Transverse colon (tissue), 4 donors: Measurements from ENCODE around the gene ARHGAP1. TPM values are rescaled to one million over a fixed set of nuclear protein-coding genes. Genes with fewer than 3 reads are reported as not detected.

Experiments used
- DNase-seq: peaks from one replicate; pipeline ENCODE4 v3.0.0-alpha.2; 2019
- H3K27ac ChIP-seq, 4 donors: fragments of 200-600 bp; sonication (generic); 2 replicates each; pipeline ENCODE4 v1.5.1; 2016 to 2018; ENCODE audit warnings: inconsistent platforms in 4 of 4
- H3K27me3 ChIP-seq: fragments of 200-600 bp; sonication (generic); 2 replicates; pipeline ENCODE4 v1.5.1; 2017; ENCODE audit warnings: inconsistent platforms
- H3K36me3 ChIP-seq, 4 donors: fragments of 200-600 bp; sonication (generic); 2 replicates each; pipeline ENCODE4 v1.5.1; 2017 to 2019; ENCODE audit warnings: inconsistent platforms in 4 of 4
- H3K4me1 ChIP-seq, 4 donors: fragments of 200-600 bp; sonication (generic); 2 replicates each; pipeline ENCODE4 v1.5.1; 2017 to 2020; ENCODE audit warnings: inconsistent platforms in 4 of 4
- H3K4me3 ChIP-seq, 4 donors: fragments of 200-600 bp; sonication (generic); 1 replicate in 1 of 4; 2 replicates in 3 of 4; pipeline versions ENCODE4 v1.5.1 to v1.6.1; 2017 to 2019; ENCODE audit warnings: inconsistent platforms in 4 of 4
- H3K9me3 ChIP-seq, 2 donors: fragments of 200-600 bp; sonication (generic); 2 replicates each; pipeline ENCODE4 v1.5.1; 2017 to 2019; ENCODE audit warnings: inconsistent platforms in 2 of 2
- CTCF ChIP-seq, 5 experiments: fragments of 200-600 bp in 3 of 5; fragments of 450-650 bp in 2 of 5; sonication (generic) in 3 of 5; IDR thresholded peaks; 1 replicate in 2 of 5; 2 replicates in 3 of 5; pipeline ENCODE4 v1.5.1; 2016 to 2017; ENCODE audit warnings: antibody characterized with exemption in 5 of 5, inconsistent platforms in 3 of 5, mild to moderate bottlenecking in 2 of 5, moderate library complexity in 1 of 5
- EP300 ChIP-seq: sonication (generic); formaldehyde crosslinking; IDR thresholded peaks from one replicate; pipeline ENCODE4 v1.6.1; 2017; ENCODE audit warnings: antibody characterized with exemption, low read depth
- POLR2A ChIP-seq: fragments of 450-650 bp; IDR thresholded peaks from one replicate; pipeline ENCODE4 v1.6.1; 2016; ENCODE audit warnings: antibody characterized with exemption, mild to moderate bottlenecking, moderate library complexity
- POLR2AphosphoS5 ChIP-seq, 3 donors: sonication (generic); formaldehyde crosslinking; IDR thresholded peaks; one replicate each; pipeline ENCODE4 v1.6.1; 2016; ENCODE audit warnings: antibody characterized with exemption in 3 of 3
- WGBS, 2 donors: methylation state at CpG; one replicate each; pipeline ENCODE4 v1.1.5; 2018; ENCODE audit warnings: low coverage in 1 of 2; 5-methylcytosine and 5-hydroxymethylcytosine counted together
- in situ Hi-C, 4 donors: fragments of 200-750 bp; cut with MboI; loops; one replicate each; pipeline versions ENCODE4 v1.15.0 to v1.15.1; 2017; ENCODE audit warnings: low sequenced_read_pairs in 3 of 4, low pct_ligation_motif_present in 1 of 4, low pct_unique_long_range_greater_than_20kb in 1 of 4
- intact Hi-C: fragments of 100-400 bp; cut with DNase I; formaldehyde crosslinking; loops from one replicate; pipeline ENCODE4 v1.15.1; 2023; ENCODE audit warnings: low total_unique reads
- total RNA-seq, 4 donors: library from RNA; depleted of rRNA; stranded (reverse); fragments of >200 nt; gene quantifications; one replicate each; pipeline ENCODE4 v1.1.0, GENCODE V29; 2016

Gene ARHGAP1
- total RNA-seq, 4 donors from 2014 or later, result 48.6 to 69.5 (median 50.9) TPM

DNA sequence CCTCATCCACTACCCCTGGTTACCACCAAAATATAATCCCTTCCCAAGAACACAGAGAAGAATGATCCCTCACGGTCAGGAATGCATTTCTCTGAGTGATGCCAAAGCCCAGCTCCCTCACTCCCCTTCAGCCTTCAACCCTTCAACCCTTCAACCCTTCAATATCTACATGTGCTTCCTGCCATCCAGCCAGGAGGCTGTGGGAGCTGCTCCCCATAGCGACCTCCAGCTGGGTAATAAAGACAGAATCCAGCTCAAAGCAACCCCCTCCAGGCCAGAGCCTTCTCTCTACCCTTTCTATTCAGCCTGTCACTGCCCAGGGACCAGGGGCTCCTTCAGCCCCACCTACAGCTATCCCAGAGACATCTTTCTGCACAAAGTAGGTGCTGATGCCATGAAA is 2.7 kb downstream of the ARHGAP1 start:
- intact Hi-C loops, result no loop called here
- no peak for DNase-seq
- 65% methylated on average over 2 of the region's 2 CpGs; no CpG with 5 or more reads in 1 of the 2 donors for WGBS, 2 donors
- Histone ChIP-seq H3K27ac (peak overlapping the region in 3 of 4 donors; percentile 6 to 48 (median 17)), H3K27me3 (no peaks in the 10 kb centered on the region), H3K9me3 (no peaks in the 10 kb centered on the region), H3K4me1 (peaks cover 16 to 48% (median 41%) of the 10 kb centered on the region in 4 donors), H3K4me3 (no peak overlapping the region), H3K36me3 (peaks cover 0 to 28% (median 9%) of the 10 kb centered on the region in 4 donors)
- TF ChIP-seq POLR2A, result no peak
- TF ChIP-seq EP300, result no peak
- TF ChIP-seq POLR2AphosphoS5 (IDR thresholded peaks at IDR 0.05), result no peak
- no peak for TF ChIP-seq CTCF (IDR thresholded peaks at IDR 0.05)
- in situ Hi-C loops, result no loop called here

DNA sequence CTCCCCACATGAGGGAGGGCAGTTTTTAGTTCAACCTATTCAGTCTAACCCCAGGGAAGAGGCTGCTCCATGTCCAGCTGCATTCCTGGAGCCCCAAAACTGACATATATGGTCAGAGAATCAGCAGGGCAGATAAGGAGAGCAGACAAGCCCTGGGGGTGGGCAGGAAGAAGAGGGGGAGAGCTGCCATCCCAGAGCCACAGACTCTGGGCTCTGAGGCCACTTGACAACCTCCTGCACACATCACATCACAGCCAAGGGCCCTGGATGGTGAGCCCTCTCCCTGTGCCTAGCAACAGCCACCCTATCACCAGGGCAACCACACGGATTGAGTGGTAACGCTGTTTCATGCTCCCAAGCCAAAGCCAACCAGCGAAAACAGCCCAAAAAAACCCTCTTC is 3.1 kb downstream of the ARHGAP1 start:
- DNase-seq, result no peak
- Histone ChIP-seq H3K27ac (peak overlapping the region in 3 of 4 donors; percentile 6 to 48 (median 17)), H3K9me3 (no peaks in the 10 kb centered on the region), H3K4me1 (peaks cover 14 to 48% (median 37%) of the 10 kb centered on the region in 4 donors), H3K4me3 (no peak overlapping the region), H3K27me3 (no peaks in the 10 kb centered on the region), H3K36me3 (peaks cover 0 to 24% (median 7%) of the 10 kb centered on the region in 4 donors)
- in situ Hi-C loops (no loop called here), intact Hi-C loops (no loop called here)
- WGBS, 2 donors, result 70% methylated on average over 3 of the region's 3 CpGs; no CpG with 5 or more reads in 1 of the 2 donors
- TF ChIP-seq EP300 (no peak), POLR2AphosphoS5 (IDR thresholded peaks at IDR 0.05) (no peak), CTCF (IDR thresholded peaks at IDR 0.05) (no peak), POLR2A (no peak)

- Histone ChIP-seq H3K4me1 (peaks cover 6 to 38% (median 27%) of the 10 kb centered on the region in 4 donors), H3K9me3 (no peaks in the 10 kb centered on the region), H3K4me3 (no peak overlapping the region), H3K27me3 (no peaks in the 10 kb centered on the region), H3K36me3 (peaks cover 0 to 23% (median 7%) of the 10 kb centered on the region in 4 donors), H3K27ac (peak overlapping the region in 2 of 4 donors; percentile 35 to 48)
- TF ChIP-seq CTCF (IDR thresholded peaks at IDR 0.05) (no peak), EP300 (no peak), POLR2A (no peak), POLR2AphosphoS5 (IDR thresholded peaks at IDR 0.05) (no peak)
- 72% methylated on average over 11 of the region's 11 CpGs; no CpG with 5 or more reads in 1 of the 2 donors for WGBS, 2 donors
- DNase-seq, result no peak
- intact Hi-C loops, result no loop called here
- in situ Hi-C loops, result no loop called here
These were observed 4.2 kb downstream of the ARHGAP1 start for GRCh38 chr11:46696212-46696558.

DNA sequence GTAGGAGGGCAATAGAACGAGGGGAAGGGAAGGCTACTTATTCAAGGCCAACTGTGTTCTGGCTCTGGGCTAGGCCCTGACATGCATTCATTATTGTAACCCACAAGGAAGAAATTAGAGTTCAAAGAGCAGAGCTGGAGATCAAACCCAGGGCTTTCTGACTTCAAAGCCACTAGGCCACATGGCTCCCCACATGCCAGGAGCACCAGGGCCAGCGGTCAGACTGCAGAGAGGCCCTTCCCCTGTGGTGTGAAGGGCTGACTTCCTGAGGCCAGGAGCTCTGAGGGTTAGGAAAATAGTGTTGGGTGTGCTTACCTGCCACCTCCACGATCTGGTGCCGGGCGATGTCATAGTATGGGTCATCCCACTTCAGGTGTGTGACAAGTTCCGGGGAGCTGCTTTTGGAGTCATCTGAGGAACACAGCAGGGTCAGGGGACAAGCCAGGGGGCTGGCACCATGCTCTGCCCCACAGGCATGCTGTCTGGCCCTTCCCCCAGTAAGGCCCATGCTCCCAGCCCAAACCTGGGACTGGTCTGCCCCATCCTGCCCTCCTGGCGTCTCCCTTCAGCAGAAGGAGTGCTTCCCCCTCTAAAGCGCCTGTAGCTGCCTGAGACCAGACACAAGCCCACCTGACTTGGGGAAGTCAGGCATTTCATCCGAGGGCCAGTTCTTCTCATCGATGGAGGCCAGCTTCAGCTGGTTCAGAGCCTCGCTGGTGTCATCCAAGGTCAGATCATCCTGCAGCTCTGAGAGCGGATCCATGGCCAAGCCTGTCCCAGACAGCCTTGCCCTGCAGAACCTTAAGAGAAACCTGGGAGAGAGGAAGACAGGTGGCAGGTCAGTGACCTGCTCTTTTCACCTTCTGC is 4.8 kb downstream of the ARHGAP1 start:
- Histone ChIP-seq H3K36me3 (peaks cover 0 to 23% (median 7%) of the 10 kb centered on the region in 4 donors), H3K4me1 (peaks cover 6 to 38% (median 27%) of the 10 kb centered on the region in 4 donors), H3K9me3 (no peaks in the 10 kb centered on the region), H3K27ac (peak overlapping the region in 2 of 4 donors; percentile 48 to 57), H3K27me3 (no peaks in the 10 kb centered on the region), H3K4me3 (no peak overlapping the region)
- DNase-seq, result no peak
- WGBS, 2 donors, result 93% methylated on average over 12 of the region's 12 CpGs; no CpG with 5 or more reads in 1 of the 2 donors
- in situ Hi-C loops, result no loop called here
- TF ChIP-seq EP300 (no peak), CTCF (IDR thresholded peaks at IDR 0.05) (no peak), POLR2A (no peak), POLR2AphosphoS5 (IDR thresholded peaks at IDR 0.05) (no peak)
- intact Hi-C loops, result no loop called here
